K562 (cell line): ENCODE results near the gene OR51T1. TPM values are rescaled to one million over a fixed set of nuclear protein-coding genes. Genes with fewer than 3 reads are reported as not detected.

ENCODE experiments used
- ATAC-seq: fragments of 200-7000 bp; cut with Tn5 transposase; 3 replicates; pipeline ENCODE4 v1.9.1; 2020; ENCODE audit warnings: moderate library complexity
- BruUV-seq: library from RNA; stranded (reverse); fragments of 400-500 nt; replicated peaks from 2 replicates; lab custom pipeline; 2021; lab: Mats Ljungman, UMichigan
- CTCF ChIA-PET: fragments of 300-600 bp; formaldehyde crosslinking; extraction: SDS; loops from one replicate; lab custom pipeline; 2021; ENCODE audit warnings: low intra/inter-chr PET ratio; lab: Yijun Ruan, JAX
- POLR2A ChIA-PET: fragments of 300-600, 350-650 bp; sonication (Branson Sonifier 250); formaldehyde crosslinking; extraction: SDS; loops from one replicate; lab custom pipeline; 2021; ENCODE audit warnings: antibody characterized with exemption, inconsistent platforms; lab: Yijun Ruan, JAX
- DNase-seq, 4 experiments: peaks; one replicate each; pipeline versions ENCODE4 v3.0.0 to v3.0.0-alpha.2; 2011 to 2018; ENCODE audit warnings: low spot score in 3 of 4, mixed read lengths in 3 of 4; ENCODE audit errors: extremely low read depth in 1 of 4
- FAIRE-seq: peaks from 2 replicates; lab custom pipeline; 2011; peaks lifted over from hg19 to GRCh38; lab: Jason Lieb, UNC
- H2AFZ ChIP-seq: 2 replicates; pipeline ENCODE4 v1.6.0; 2011; ENCODE audit warnings: low read depth, low read length, control low read depth, inconsistent platforms
- H3K27ac ChIP-seq: fragments of 200-600 bp; 3 replicates; pipeline ENCODE4 v1.8.0; 2011; ENCODE audit warnings: low read depth, mild to moderate bottlenecking, control low read depth, inconsistent platforms, low read length, moderate library complexity, mixed read lengths; ENCODE audit errors: extremely low read depth
- H3K27me3 ChIP-seq, 2 experiments: fragments of 300-600 bp in 1 of 2; 2 replicates in 1 of 2; 3 replicates in 1 of 2; pipeline versions ENCODE4 v1.6.0 to v1.8.0; 2011; ENCODE audit warnings: inconsistent platforms in 2 of 2, low read length in 2 of 2, mild to moderate bottlenecking in 1 of 2, mixed read lengths in 1 of 2, moderate library complexity in 1 of 2; ENCODE audit not compliant: control insufficient read depth in 2 of 2, insufficient read depth in 2 of 2
- H3K36me3 ChIP-seq: fragments of 300-600 bp; 3 replicates; pipeline ENCODE4 v1.8.0; 2011; ENCODE audit warnings: mild to moderate bottlenecking, low read length, inconsistent platforms; ENCODE audit not compliant: control insufficient read depth, insufficient read depth
- H3K4me1 ChIP-seq, 2 experiments: fragments of 200-600 bp in 1 of 2; replicated peaks in 1 of 2; 2 replicates in 1 of 2; 3 replicates in 1 of 2; pipeline versions ENCODE4 v1.5.1 to v1.8.0; 2011; ENCODE audit warnings: inconsistent platforms in 2 of 2, low read length in 2 of 2, mild to moderate bottlenecking in 1 of 2, mixed read lengths in 1 of 2, moderate library complexity in 1 of 2; ENCODE audit not compliant: control insufficient read depth in 2 of 2, insufficient read depth in 2 of 2
- H3K4me2 ChIP-seq: 2 replicates; pipeline ENCODE4 v1.6.1; 2011; ENCODE audit warnings: low read length, control low read depth, inconsistent platforms, mixed read lengths; ENCODE audit not compliant: insufficient read depth
- H3K4me3 ChIP-seq: fragments of 200-600 bp; sonication (generic), shearing (Covaris generic); 2 replicates; pipeline ENCODE4 v1.5.1; 2016; ENCODE audit warnings: control low read depth, inconsistent platforms
- H3K79me2 ChIP-seq: fragments of 200-600 bp; 3 replicates; pipeline ENCODE4 v1.8.0; 2011; ENCODE audit warnings: low read length, inconsistent platforms; ENCODE audit not compliant: control insufficient read depth, insufficient read depth
- H3K9ac ChIP-seq, 2 experiments: 2 replicates each; pipeline versions ENCODE4 v1.6.0 to v1.6.1; 2011; ENCODE audit warnings: low read depth in 2 of 2, low read length in 2 of 2, control low read depth in 1 of 2, inconsistent platforms in 1 of 2, mild to moderate bottlenecking in 1 of 2, mixed read lengths in 1 of 2; ENCODE audit not compliant: insufficient read depth in 1 of 2
- H3K9me1 ChIP-seq: one replicate; pipeline ENCODE4 v1.6.0; 2011; ENCODE audit warnings: inconsistent platforms, mild to moderate bottlenecking, low read length, moderate library complexity; ENCODE audit not compliant: control insufficient read depth, insufficient read depth
- H3K9me3 ChIP-seq: replicated peaks from 2 replicates; pipeline ENCODE4 v1.5.1; 2011; ENCODE audit warnings: low read depth, low read length, inconsistent platforms; ENCODE audit not compliant: control insufficient read depth, insufficient read depth
- H4K20me1 ChIP-seq: replicated peaks from 2 replicates; pipeline ENCODE4 v1.6.1; 2011; ENCODE audit warnings: low read length, inconsistent platforms, mixed read lengths; ENCODE audit not compliant: control insufficient read depth, insufficient read depth
- KLF1 ChIP-seq: fragments of 450-650 bp; IDR thresholded peaks from 2 replicates; pipeline ENCODE4 v1.6.1; 2016; ENCODE audit warnings: missing genetic modification characterization, missing compliant biosample characterization
- MEF2D ChIP-seq: conservative IDR thresholded peaks from 2 replicates; pipeline ENCODE4 v1.6.1; 2016; ENCODE audit warnings: low read depth, missing genetic modification characterization, missing compliant biosample characterization
- NR2C2 ChIP-seq, 2 experiments: fragments of 200-800 bp in 1 of 2; sonication (Bioruptor generic) in 1 of 2; sonication (generic) in 1 of 2; formaldehyde crosslinking in 1 of 2; IDR thresholded peaks; 2 replicates each; pipeline versions ENCODE4 v1.6.1 to v1.8.0; 2016 to 2022; ENCODE audit warnings: mild to moderate bottlenecking in 1 of 2, missing compliant biosample characterization in 1 of 2, missing genetic modification characterization in 1 of 2, missing genetic modification reagents in 1 of 2
- U2AF1 ChIP-seq: fragments of 200-400 bp; formaldehyde crosslinking; optimal IDR thresholded peaks from 2 replicates; pipeline ENCODE3; 2017; ENCODE audit warnings: mild to moderate bottlenecking, low read depth, low read length, moderate library complexity
- WGBS: fragments of 100-300 bp; shearing (Covaris generic); methylation state at CpG from one replicate; pipeline ENCODE4 v1.1.6; 2016; ENCODE audit warnings: low coverage, mixed read lengths; ENCODE audit not compliant: insufficient coverage; ENCODE audit errors: missing lambda C conversion rate; 5-methylcytosine and 5-hydroxymethylcytosine counted together
- in situ Hi-C: fragments of 300-500 bp; cut with MboI; formaldehyde crosslinking; loops from 4 replicates; pipeline ENCODE4 v1.15.0; 2018; ENCODE audit warnings: inconsistent platforms, mixed read lengths
- intact Hi-C: fragments of 100-400 bp; cut with micrococcal nuclease; formaldehyde crosslinking; loops from 2 replicates; pipeline ENCODE4 v1.14.2; 2022
- polyA plus RNA-seq, 8 experiments: library from polyadenylated mRNA; depleted of rRNA in 4 of 8; stranded (reverse) in 5 of 8; unstranded in 3 of 8; fragments of >200 nt; fragmentation: Nextera tagmentation in 2 of 8; fragmentation: Illumina TruSeq in 1 of 8; extraction: Ambion mirVana in 2 of 8; extraction: Trizol in 1 of 8; gene quantifications; 2 replicates each; pipeline versions ENCODE4 v1.2.1 to v1.2.3, GENCODE V29; 2011 to 2014; ENCODE audit warnings: inconsistent platforms in 1 of 8, missing spikeins in 1 of 8
- total RNA-seq, 7 experiments: library from RNA; depleted of rRNA in 6 of 7; stranded (reverse); fragments of >200 nt in 6 of 7; fragmentation: Illumina TruSeq in 2 of 7; extraction: Trizol in 2 of 7; gene quantifications; 2 replicates each; pipeline versions ENCODE4 v1.2.1 to v1.2.3, GENCODE V29; 2011 to 2021; ENCODE audit warnings: low replicate concordance in 1 of 7
- TF ChIP-seq, protein P1 (sequence below): IDR thresholded peaks from 3 replicates; pipeline ENCODE4 v1.6.1; 2011; ENCODE audit warnings: borderline replicate concordance, mild to moderate bottlenecking, moderate library complexity; ENCODE audit not compliant: insufficient read length; ENCODE audit errors: extremely low read depth
- TF ChIP-seq, protein P2 (sequence below): sonication (generic); formaldehyde crosslinking; IDR thresholded peaks from 2 replicates; pipeline ENCODE4 v1.8.0; 2022; ENCODE audit warnings: mild to moderate bottlenecking, missing genetic modification reagents
- TF ChIP-seq, protein P3 (sequence below): fragments of 250-450 bp; sonication (Bioruptor Pico); IDR thresholded peaks from 2 replicates; pipeline ENCODE4 v1.8.0; 2021; ENCODE audit warnings: borderline replicate concordance, mild to moderate bottlenecking, moderate library complexity; ENCODE audit not compliant: poor library complexity, severe bottlenecking

Gene OR51T1
- total and polyA plus RNA-seq, 9 of the 15 experiments (the other 6 are each of a cell fraction or from before 2014, with no cell fraction given): not detected

DNA sequence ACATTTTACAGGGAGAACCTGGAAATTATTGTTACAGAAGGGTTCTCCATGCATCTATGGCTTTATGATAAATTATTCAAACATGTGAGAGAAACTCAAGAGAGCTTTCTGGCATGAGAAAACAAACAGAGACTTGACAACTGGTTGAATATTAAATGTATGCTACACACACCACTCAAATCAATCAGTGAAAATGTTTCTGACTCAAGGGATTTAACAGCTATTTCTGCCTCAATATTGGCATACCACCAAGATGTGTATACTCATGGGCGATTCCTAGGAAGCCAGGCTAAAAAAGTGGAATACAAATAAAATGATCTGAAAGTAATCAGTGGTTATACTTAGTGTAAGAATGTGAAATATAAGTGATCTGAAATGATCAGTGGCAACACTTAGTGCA, 15.8 kb upstream of the OR51T1 start:
- intact Hi-C loops: loop anchor here (10.0 kb wide), 1 partner anchor 139 kb away; no protein-coding TSS in a partner anchor
- Histone ChIP-seq H3K4me1 (no peaks in the 10 kb centered on the region), H3K4me2 (no peak overlapping the region), H3K27ac (no peak overlapping the region), H2AFZ (no peak overlapping the region), H3K4me3 (no peak overlapping the region), H3K27me3 (no peaks in the 10 kb centered on the region), H3K9me3 (no peaks in the 10 kb centered on the region), H3K79me2 (no peaks in the 10 kb centered on the region), H3K9me1 (no peaks in the 10 kb centered on the region), H4K20me1 (no peaks in the 10 kb centered on the region), H3K9ac (no peak overlapping the region), H3K36me3 (no peaks in the 10 kb centered on the region)
- CTCF ChIA-PET: no interaction called here
- in situ Hi-C loops: no loop called here
- WGBS: 0% methylated on average over 1 of the region's 1 CpG
- no peak for ATAC-seq
- DNase-seq: no peak
- POLR2A ChIA-PET: no interaction called here
- FAIRE-seq: no peak
- BruUV-seq: no TSS peak
- TF ChIP-seq NR2C2 (CRISPR knock-in tag; IDR thresholded peaks at IDR 0.05): no peak
- no peak for TF ChIP-seq NR2C2 (tag; IDR thresholded peaks at IDR 0.05)
- TF ChIP-seq, protein P1, sequence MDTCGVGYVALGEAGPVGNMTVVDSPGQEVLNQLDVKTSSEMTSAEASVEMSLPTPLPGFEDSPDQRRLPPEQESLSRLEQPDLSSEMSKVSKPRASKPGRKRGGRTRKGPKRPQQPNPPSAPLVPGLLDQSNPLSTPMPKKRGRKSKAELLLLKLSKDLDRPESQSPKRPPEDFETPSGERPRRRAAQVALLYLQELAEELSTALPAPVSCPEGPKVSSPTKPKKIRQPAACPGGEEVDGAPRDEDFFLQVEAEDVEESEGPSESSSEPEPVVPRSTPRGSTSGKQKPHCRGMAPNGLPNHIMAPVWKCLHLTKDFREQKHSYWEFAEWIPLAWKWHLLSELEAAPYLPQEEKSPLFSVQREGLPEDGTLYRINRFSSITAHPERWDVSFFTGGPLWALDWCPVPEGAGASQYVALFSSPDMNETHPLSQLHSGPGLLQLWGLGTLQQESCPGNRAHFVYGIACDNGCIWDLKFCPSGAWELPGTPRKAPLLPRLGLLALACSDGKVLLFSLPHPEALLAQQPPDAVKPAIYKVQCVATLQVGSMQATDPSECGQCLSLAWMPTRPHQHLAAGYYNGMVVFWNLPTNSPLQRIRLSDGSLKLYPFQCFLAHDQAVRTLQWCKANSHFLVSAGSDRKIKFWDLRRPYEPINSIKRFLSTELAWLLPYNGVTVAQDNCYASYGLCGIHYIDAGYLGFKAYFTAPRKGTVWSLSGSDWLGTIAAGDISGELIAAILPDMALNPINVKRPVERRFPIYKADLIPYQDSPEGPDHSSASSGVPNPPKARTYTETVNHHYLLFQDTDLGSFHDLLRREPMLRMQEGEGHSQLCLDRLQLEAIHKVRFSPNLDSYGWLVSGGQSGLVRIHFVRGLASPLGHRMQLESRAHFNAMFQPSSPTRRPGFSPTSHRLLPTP: no peak
- TF ChIP-seq U2AF1: no peak
- TF ChIP-seq, protein P2, sequence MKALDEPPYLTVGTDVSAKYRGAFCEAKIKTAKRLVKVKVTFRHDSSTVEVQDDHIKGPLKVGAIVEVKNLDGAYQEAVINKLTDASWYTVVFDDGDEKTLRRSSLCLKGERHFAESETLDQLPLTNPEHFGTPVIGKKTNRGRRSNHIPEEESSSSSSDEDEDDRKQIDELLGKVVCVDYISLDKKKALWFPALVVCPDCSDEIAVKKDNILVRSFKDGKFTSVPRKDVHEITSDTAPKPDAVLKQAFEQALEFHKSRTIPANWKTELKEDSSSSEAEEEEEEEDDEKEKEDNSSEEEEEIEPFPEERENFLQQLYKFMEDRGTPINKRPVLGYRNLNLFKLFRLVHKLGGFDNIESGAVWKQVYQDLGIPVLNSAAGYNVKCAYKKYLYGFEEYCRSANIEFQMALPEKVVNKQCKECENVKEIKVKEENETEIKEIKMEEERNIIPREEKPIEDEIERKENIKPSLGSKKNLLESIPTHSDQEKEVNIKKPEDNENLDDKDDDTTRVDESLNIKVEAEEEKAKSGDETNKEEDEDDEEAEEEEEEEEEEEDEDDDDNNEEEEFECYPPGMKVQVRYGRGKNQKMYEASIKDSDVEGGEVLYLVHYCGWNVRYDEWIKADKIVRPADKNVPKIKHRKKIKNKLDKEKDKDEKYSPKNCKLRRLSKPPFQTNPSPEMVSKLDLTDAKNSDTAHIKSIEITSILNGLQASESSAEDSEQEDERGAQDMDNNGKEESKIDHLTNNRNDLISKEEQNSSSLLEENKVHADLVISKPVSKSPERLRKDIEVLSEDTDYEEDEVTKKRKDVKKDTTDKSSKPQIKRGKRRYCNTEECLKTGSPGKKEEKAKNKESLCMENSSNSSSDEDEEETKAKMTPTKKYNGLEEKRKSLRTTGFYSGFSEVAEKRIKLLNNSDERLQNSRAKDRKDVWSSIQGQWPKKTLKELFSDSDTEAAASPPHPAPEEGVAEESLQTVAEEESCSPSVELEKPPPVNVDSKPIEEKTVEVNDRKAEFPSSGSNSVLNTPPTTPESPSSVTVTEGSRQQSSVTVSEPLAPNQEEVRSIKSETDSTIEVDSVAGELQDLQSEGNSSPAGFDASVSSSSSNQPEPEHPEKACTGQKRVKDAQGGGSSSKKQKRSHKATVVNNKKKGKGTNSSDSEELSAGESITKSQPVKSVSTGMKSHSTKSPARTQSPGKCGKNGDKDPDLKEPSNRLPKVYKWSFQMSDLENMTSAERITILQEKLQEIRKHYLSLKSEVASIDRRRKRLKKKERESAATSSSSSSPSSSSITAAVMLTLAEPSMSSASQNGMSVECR: no peak
- TF ChIP-seq MEF2D: no peak
- TF ChIP-seq, protein P3, sequence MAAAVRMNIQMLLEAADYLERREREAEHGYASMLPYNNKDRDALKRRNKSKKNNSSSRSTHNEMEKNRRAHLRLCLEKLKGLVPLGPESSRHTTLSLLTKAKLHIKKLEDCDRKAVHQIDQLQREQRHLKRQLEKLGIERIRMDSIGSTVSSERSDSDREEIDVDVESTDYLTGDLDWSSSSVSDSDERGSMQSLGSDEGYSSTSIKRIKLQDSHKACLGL (CRISPR knock-in tag): no peak
- no peak for TF ChIP-seq KLF1 (tag)
